A549 treated with AZD2906 at 1 μM for 4 hours (cell line): ENCODE data around the gene LMBR1. TPM values are rescaled to one million over a fixed set of nuclear protein-coding genes. Genes with fewer than 3 reads are reported as not detected.

Experiments
- total RNA-seq: library from RNA; stranded (reverse); fragments of 200-300 nt; extraction: Qiagen RNA extraction; gene quantifications from 5 replicates; pipeline ENCODE4 v1.2.3, GENCODE V29; 2022

The LMBR1 gene, protein sequence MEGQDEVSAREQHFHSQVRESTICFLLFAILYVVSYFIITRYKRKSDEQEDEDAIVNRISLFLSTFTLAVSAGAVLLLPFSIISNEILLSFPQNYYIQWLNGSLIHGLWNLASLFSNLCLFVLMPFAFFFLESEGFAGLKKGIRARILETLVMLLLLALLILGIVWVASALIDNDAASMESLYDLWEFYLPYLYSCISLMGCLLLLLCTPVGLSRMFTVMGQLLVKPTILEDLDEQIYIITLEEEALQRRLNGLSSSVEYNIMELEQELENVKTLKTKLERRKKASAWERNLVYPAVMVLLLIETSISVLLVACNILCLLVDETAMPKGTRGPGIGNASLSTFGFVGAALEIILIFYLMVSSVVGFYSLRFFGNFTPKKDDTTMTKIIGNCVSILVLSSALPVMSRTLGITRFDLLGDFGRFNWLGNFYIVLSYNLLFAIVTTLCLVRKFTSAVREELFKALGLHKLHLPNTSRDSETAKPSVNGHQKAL
- total RNA-seq, result 27.5 to 35.9 TPM (median 31.9 TPM) in 5 replicates

DNA sequence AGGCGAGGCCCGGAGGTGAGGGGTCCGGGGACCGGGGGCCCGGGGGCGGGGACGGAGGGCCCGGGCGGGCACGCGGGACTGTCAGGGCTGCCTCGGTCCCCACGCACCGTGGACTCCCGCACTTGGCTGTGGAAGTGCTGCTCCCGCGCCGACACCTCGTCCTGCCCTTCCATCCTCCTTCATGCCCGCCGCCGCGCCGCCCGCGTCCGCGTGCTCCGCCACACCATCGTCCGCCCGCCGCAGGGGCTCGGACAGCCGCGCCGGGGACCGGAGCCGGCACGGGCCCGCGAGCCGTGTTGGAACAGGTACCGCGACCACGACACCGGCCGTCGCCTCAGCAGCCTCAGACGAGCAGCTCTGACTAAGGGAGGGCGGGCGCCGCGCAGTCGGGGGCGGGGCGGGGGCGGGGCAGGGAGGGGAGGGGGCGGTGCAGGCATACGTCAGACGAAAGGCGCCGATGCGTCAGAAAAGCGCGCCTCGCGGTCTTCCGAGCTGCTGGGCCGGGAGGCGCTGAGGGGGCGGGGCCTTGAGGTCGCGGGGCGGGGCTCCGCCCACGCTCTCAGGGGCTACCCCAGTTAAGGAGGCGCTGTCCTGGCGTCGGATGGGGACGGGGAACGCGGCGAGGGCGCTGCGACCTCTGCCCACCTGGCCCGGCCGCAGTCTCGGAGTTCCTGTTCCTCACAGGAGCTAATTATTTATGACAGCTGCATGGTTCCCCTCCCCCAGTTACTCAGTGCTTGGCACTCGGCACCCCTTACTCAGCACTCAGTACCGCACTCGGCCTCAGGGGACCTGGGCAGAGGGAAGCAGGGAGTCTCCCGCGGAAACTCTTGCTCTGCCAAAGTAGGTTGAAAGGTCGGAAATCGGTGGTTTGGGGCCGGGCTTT, at the start of gene LMBR1:
TSS of gene LMBR1 (minus strand) at position 363 of the 886 bp plus-strand sequence. CDS start at position 173, 190 bp downstream.

DNA sequence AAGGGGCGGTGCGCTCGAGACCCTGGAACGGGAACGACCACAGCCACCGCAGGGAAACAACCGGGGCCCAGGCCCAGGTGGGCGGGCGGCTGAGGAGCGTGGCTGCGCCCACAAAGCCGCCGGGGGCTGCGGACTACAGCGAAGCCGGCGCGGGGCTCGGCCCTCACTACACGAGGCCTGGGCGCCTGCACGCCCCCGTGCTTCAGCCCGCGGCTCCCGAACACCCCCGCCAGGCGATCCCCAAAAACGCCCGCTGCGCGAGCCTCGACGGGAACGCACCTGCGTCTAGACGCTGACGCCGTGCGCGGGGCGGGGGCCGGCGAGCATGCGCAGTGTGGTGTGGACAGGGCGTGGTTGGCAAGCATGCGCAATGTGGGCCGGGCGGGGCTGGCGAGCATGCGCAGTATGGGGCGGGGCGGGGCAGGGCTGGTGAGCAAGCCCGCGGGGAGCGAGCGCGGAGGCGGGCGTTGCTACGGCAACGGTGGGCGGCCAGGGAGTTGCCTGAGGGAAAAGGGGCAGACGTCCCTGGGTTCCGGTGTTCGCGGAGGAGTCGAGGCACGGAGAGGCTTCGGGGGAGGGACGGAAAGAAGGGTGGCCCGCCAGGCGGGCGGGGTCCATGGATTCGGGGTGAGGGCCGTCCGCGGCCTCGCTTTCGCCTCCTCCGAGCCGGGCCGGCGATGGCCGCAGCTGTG, 252.6 kb downstream of the LMBR1 start, which contains the start of gene RNF32:
TSS of gene RNF32 (plus strand) at position 518 of the 692 bp plus-strand sequence. CDS start 3,104 bp downstream, outside the sequence.

Other genes with a start within 250 kb of the LMBR1 start
- gene NOM1, start 56.5 kb upstream of the LMBR1 start, total RNA-seq, result 16.2 to 20.5 TPM (median 18.1 TPM) in 5 replicates
- 3.2 to 4.8 TPM (median 4.8 TPM) in 5 replicates for gene MNX1, start 117.5 kb upstream of the LMBR1 start, total RNA-seq
- gene UBE3C, start 245.7 kb upstream of the LMBR1 start, total RNA-seq, result 58.8 to 69.4 TPM (median 62.4 TPM) in 5 replicates